Endothelial cell of umbilical vein (primary cell): ENCODE results near the gene YWHAQ. TPM values are rescaled to one million over a fixed set of nuclear protein-coding genes. Genes with fewer than 3 reads are reported as not detected.
"Not testable (repeated sequence)": the region's sequence is repeated elsewhere in the genome, so short reads cannot be mapped to it uniquely, and the experiment has no call there.

ENCODE experiments used
- BruUV-seq: library from RNA; stranded (reverse); fragments of 400-500 nt; replicated peaks from 2 replicates; lab custom pipeline; 2021; lab: Mats Ljungman, UMichigan
- CTCF ChIA-PET: fragments of 300-600, 350-600 bp; sonication (Branson Sonifier 250); formaldehyde crosslinking; loops from one replicate; lab custom pipeline; 2021; ENCODE audit warnings: antibody characterized with exemption, inconsistent platforms; lab: Charles Lee
- POLR2A ChIA-PET: fragments of 300-600, 350-600 bp; sonication (Branson Sonifier 250); formaldehyde crosslinking; loops from one replicate; lab custom pipeline; 2021; ENCODE audit warnings: antibody characterized with exemption, inconsistent platforms; lab: Charles Lee
- DNase-seq: peaks from one replicate; pipeline ENCODE4 v3.0.0-alpha.2; 2011; ENCODE audit warnings: low read depth, low spot score
- FAIRE-seq: peaks from 2 replicates; lab custom pipeline; 2011; peaks lifted over from hg19 to GRCh38; lab: Jason Lieb, UNC
- H2AFZ ChIP-seq: 2 replicates; pipeline ENCODE4 v1.6.0; 2012; ENCODE audit warnings: low read depth, low read length, control low read depth, inconsistent platforms
- H3K27ac ChIP-seq: 2 replicates; pipeline ENCODE4 v1.5.1; 2011; ENCODE audit warnings: low read depth, mild to moderate bottlenecking, control low read depth, low read length, moderate library complexity; ENCODE audit not compliant: insufficient read depth
- H3K27me3 ChIP-seq, 2 experiments: 2 replicates each; pipeline versions ENCODE4 v1.6.0 to v1.6.1; 2011; ENCODE audit warnings: low read length in 2 of 2, mixed read lengths in 1 of 2; ENCODE audit not compliant: control insufficient read depth in 2 of 2, insufficient read depth in 2 of 2
- H3K36me3 ChIP-seq, 2 experiments: 2 replicates in 1 of 2; 3 replicates in 1 of 2; pipeline ENCODE4 v1.5.1; 2011; ENCODE audit warnings: low read length in 2 of 2, mild to moderate bottlenecking in 1 of 2, moderate library complexity in 1 of 2; ENCODE audit not compliant: control insufficient read depth in 2 of 2, insufficient read depth in 2 of 2; ENCODE audit errors: extremely low read depth in 1 of 2
- H3K4me1 ChIP-seq: 3 replicates; pipeline ENCODE4 v1.5.1; 2011; ENCODE audit warnings: mild to moderate bottlenecking, low read length; ENCODE audit not compliant: control insufficient read depth, insufficient read depth; ENCODE audit errors: extremely low read depth
- H3K4me2 ChIP-seq: 2 replicates; pipeline ENCODE4 v1.6.1; 2011; ENCODE audit warnings: low read length, control low read depth, mixed read lengths; ENCODE audit not compliant: insufficient read depth
- H3K4me3 ChIP-seq, 3 experiments: fragments of 200-600 bp in 1 of 3; sonication (generic), shearing (Covaris generic) in 1 of 3; replicated peaks in 1 of 3; 2 replicates each; pipeline ENCODE4 v1.5.1; 2011 to 2016; ENCODE audit warnings: control low read depth in 3 of 3, low read length in 3 of 3, mild to moderate bottlenecking in 2 of 3, inconsistent platforms in 1 of 3, low read depth in 1 of 3, moderate library complexity in 1 of 3; ENCODE audit not compliant: insufficient read depth in 1 of 3
- H3K79me2 ChIP-seq: 2 replicates; pipeline ENCODE4 v1.6.0; 2012; ENCODE audit warnings: low read length, inconsistent platforms; ENCODE audit not compliant: control insufficient read depth, insufficient read depth
- H3K9ac ChIP-seq: replicated peaks from 2 replicates; pipeline ENCODE3; 2011; ENCODE audit warnings: low read length, control low read depth; ENCODE audit not compliant: insufficient read depth; ENCODE audit errors: extremely low read depth
- H3K9me1 ChIP-seq: replicated peaks from 3 replicates; pipeline ENCODE4 v1.6.0; 2011; ENCODE audit warnings: mild to moderate bottlenecking, low read length; ENCODE audit not compliant: control insufficient read depth, insufficient read depth; ENCODE audit errors: extremely low read depth
- H3K9me3 ChIP-seq: replicated peaks from 2 replicates; pipeline ENCODE4 v1.5.1; 2012; ENCODE audit warnings: low read length, inconsistent platforms; ENCODE audit not compliant: control insufficient read depth, insufficient read depth
- H4K20me1 ChIP-seq: replicated peaks from 2 replicates; pipeline ENCODE3; 2011; ENCODE audit warnings: mild to moderate bottlenecking, low read length; ENCODE audit not compliant: control insufficient read depth, insufficient read depth; ENCODE audit errors: extremely low read depth
- CTCF ChIP-seq, 2 donors: IDR thresholded peaks; 1 replicate in 1 of 2; 2 replicates in 1 of 2; pipeline ENCODE4 v1.5.1; 2011; ENCODE audit warnings: low read length in 2 of 2, mild to moderate bottlenecking in 2 of 2, moderate library complexity in 2 of 2, control low read depth in 1 of 2, inconsistent platforms in 1 of 2, low read depth in 1 of 2; ENCODE audit not compliant: insufficient read depth in 1 of 2; ENCODE audit errors: extremely low read depth in 1 of 2
- EZH2 ChIP-seq: IDR thresholded peaks from 2 replicates; pipeline ENCODE4 v1.6.1; 2012; ENCODE audit warnings: borderline replicate concordance, low read depth, mild to moderate bottlenecking, moderate library complexity, low read length, inconsistent platforms; ENCODE audit not compliant: severe bottlenecking
- FOS ChIP-seq: IDR thresholded peaks from 2 replicates; pipeline ENCODE4 v1.6.1; 2011; ENCODE audit warnings: mild to moderate bottlenecking, low read length, moderate library complexity, borderline replicate concordance; ENCODE audit not compliant: insufficient read depth
- GATA2 ChIP-seq: IDR thresholded peaks from 2 replicates; pipeline ENCODE4 v1.7.0; 2011; ENCODE audit warnings: low read depth, mild to moderate bottlenecking, moderate library complexity, mixed read lengths, low read length; ENCODE audit not compliant: insufficient read length, insufficient read depth
- JUN ChIP-seq: IDR thresholded peaks from 2 replicates; pipeline ENCODE4 v1.6.1; 2011; ENCODE audit warnings: borderline replicate concordance, low read depth; ENCODE audit not compliant: insufficient read length, insufficient read depth
- MAX ChIP-seq: IDR thresholded peaks from 2 replicates; pipeline ENCODE4 v1.6.1; 2011; ENCODE audit not compliant: insufficient read depth, insufficient read length
- MYC ChIP-seq: IDR thresholded peaks from one replicate; pipeline ENCODE4 v1.6.1; 2011; ENCODE audit warnings: mild to moderate bottlenecking, low read depth, low read length
- POLR2A ChIP-seq: IDR thresholded peaks from 2 replicates; pipeline ENCODE4 v1.6.1; 2012; ENCODE audit warnings: low read depth, mild to moderate bottlenecking, control low read depth, low read length
- POLR2AphosphoS5 ChIP-seq: IDR thresholded peaks from 2 replicates; pipeline ENCODE4 v1.6.1; 2012; ENCODE audit warnings: low read depth, mild to moderate bottlenecking, control low read depth, low read length, moderate library complexity; ENCODE audit not compliant: insufficient read depth
- dilution Hi-C: fragments of 300-500 bp; cut with MboI; formaldehyde crosslinking; loops from one replicate; pipeline ENCODE4 v1.15.0; 2019; ENCODE audit warnings: low sequenced_read_pairs; ENCODE audit not compliant: extremely low pct_ligation_motif_present
- intact Hi-C: fragments of 100-400 bp; cut with micrococcal nuclease; formaldehyde crosslinking; loops from one replicate; pipeline ENCODE4 v1.10.0; 2022
- polyA plus RNA-seq, 4 experiments: library from polyadenylated mRNA; depleted of rRNA in 3 of 4; stranded (reverse) in 3 of 4; unstranded in 1 of 4; fragments of >200 nt; gene quantifications; 2 replicates each; pipeline versions ENCODE4 v1.2.1 to v1.2.3, GENCODE V29; 2011 to 2012; ENCODE audit warnings: missing spikeins in 1 of 4
- total RNA-seq: library from RNA; stranded (reverse); gene quantifications from 2 replicates; pipeline ENCODE4 v1.2.3, GENCODE V29; 2021

YWHAQ gene
- total and polyA plus RNA-seq, 2 donors (not counting 3 experiments of a cell fraction or from before 2014, with no cell fraction given), result 217 to 456 TPM

- H3K4me3 ChIP-seq, result no peak overlapping the region
- peak; percentile 27 for TF ChIP-seq GATA2
- no peak for TF ChIP-seq MAX
- TF ChIP-seq POLR2A, result no peak
- TF ChIP-seq FOS, result peak; percentile 90
- TF ChIP-seq EZH2, result no peak
- no peak for TF ChIP-seq POLR2AphosphoS5
- peak; percentile 95 for TF ChIP-seq JUN
- TF ChIP-seq CTCF (IDR thresholded peaks at IDR 0.05; ENCODE audit: extremely low read depth in 1 of 2, insufficient read depth in 1 of 2, low read depth in 1 of 2, low read length in 2 of 2), result no peak
- no peak for TF ChIP-seq MYC
- no TSS peak for BruUV-seq
- H3K27me3 ChIP-seq, result no peaks in the 10 kb centered on the region
- ChIA-PET POLR2A (no interaction called here), CTCF (interaction anchor here (0.9 kb wide), 1 partner anchor 12 kb away, joined by 3 read pairs; no protein-coding TSS in a partner anchor)
- H3K9me3 ChIP-seq, result no peaks in the 10 kb centered on the region
- no peak overlapping the region for H2AFZ ChIP-seq
- H4K20me1 ChIP-seq, result no peaks in the 10 kb centered on the region
- FAIRE-seq (peak; percentile 81), DNase-seq (peak; percentile 78)
- peak overlapping the region; percentile 84 for H3K4me2 ChIP-seq
- peak overlapping the region; percentile 47 for H3K9ac ChIP-seq
- H3K27ac ChIP-seq, result peak overlapping the region; percentile 58
- H3K79me2 ChIP-seq, result peaks cover 79% of the 10 kb centered on the region
- dilution Hi-C loops (no loop called here), intact Hi-C loops (loop anchor here (2.0 to 5.0 kb wide), 2 partner anchors 14 to 45 kb away; no protein-coding TSS in a partner anchor)
- no peaks in the 10 kb centered on the region for H3K9me1 ChIP-seq
- H3K4me1 ChIP-seq, result peaks cover 38% of the 10 kb centered on the region
- no peaks in the 10 kb centered on the region for H3K36me3 ChIP-seq
These were observed 78.3 kb downstream of the YWHAQ start for GRCh38 chr2:9552219-9553178.

- H3K36me3 ChIP-seq, FAIRE-seq, H3K9ac ChIP-seq, BruUV-seq, H3K4me3 ChIP-seq, H2AFZ ChIP-seq, POLR2A ChIA-PET, H3K9me1 ChIP-seq, H3K27me3 ChIP-seq, H4K20me1 ChIP-seq, dilution Hi-C loops, DNase-seq, H3K4me2 ChIP-seq, H3K27ac ChIP-seq, H3K9me3 ChIP-seq: not testable (repeated sequence)
- CTCF ChIA-PET, result interaction anchor here (0.7 to 0.8 kb wide), 2 partner anchors 12 to 22 kb away, joined by 3 read pairs; no protein-coding TSS in a partner anchor
- peaks cover 40% of the 10 kb centered on the region for H3K4me1 ChIP-seq
- H3K79me2 ChIP-seq, result peaks cover 88% of the 10 kb centered on the region
- intact Hi-C loops, result loop anchor here (5.0 kb wide), 1 partner anchor 44 kb away; no protein-coding TSS in a partner anchor
These were observed 79.9 kb downstream of the YWHAQ start for GRCh38 chr2:9550859-9551391.
